ENCODE data around the gene RBPJL.

The RBPJL gene

GRCh38 chr20:45363611-45364492 is 57.2 kb downstream of the RBPJL start:
- no peak for DNase-seq

DNA sequence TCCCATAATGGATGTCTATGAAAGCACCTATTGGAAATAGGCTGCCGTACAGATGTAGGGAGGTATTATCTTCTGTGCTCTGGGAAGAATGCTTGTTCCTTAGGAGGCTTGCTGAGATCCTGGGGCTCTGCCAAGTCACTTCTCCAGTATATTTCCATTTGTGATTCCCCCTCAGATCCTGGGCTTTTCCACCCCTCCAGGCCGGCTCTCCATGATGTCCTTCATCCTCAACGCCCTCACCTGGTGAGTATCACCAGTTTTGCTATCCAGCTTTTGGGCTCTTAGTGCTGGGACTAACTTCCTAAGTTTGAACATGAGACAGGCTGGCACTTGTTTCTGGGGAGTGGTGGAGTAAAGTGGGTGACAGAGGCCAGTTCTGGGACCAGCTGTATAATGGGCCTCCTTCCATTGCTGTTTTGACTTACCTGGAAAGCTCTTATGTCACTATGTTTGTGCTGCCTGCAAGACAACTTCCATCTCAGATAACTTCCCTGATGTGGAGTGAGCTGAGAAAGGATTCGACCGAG is 58.9 kb downstream of the RBPJL start:
- no peak for DNase-seq

- DNase-seq: no peak
These were observed 59.6 kb downstream of the RBPJL start for GRCh38 chr20:45366192-45366591.

DNA sequence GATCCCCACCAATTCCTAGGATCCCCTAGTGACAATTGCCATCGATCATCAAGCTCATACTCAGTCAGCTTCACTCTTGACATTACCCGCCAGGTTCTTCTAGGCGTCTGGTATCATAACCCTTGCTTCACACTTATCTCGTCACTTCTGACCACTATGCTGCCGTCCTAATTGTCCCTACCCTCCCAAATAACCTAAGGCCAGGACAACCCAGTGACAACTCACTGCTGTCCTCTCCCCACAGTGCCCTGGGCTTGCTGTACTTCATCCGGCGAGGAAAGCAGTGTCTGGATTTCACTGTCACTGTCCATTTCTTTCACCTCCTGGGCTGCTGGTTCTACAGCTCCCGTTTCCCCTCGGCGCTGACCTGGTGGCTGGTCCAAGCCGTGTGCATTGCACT is 60.0 kb downstream of the RBPJL start:
- DNase-seq: no peak

GRCh38 chr20:45367126-45367525 is 60.5 kb downstream of the RBPJL start:
- DNase-seq: no peak
